Lower leg skin (tissue), 4 donors: ENCODE measurements around the gene POLR2L. TPM values are rescaled to one million over a fixed set of nuclear protein-coding genes. Genes with fewer than 3 reads are reported as not detected.

ENCODE experiments used
- DNase-seq, 2 donors: peaks; one replicate each; pipeline ENCODE4 v3.0.0-alpha.2; 2019; ENCODE audit warnings: low spot score in 2 of 2
- H3K4me3 ChIP-seq: fragments of 200-600 bp; sonication (generic); 2 replicates; pipeline ENCODE4 v1.5.1; 2017; ENCODE audit warnings: mild to moderate bottlenecking, low read depth; ENCODE audit not compliant: poor library complexity, severe bottlenecking
- CTCF ChIP-seq, 3 donors: fragments of 450-650 bp; IDR thresholded peaks; one replicate each; pipeline ENCODE4 v1.5.1; 2016; ENCODE audit warnings: antibody characterized with exemption in 3 of 3, mild to moderate bottlenecking in 3 of 3, moderate library complexity in 2 of 3
- POLR2A ChIP-seq, 2 donors: fragments of 450-650 bp; IDR thresholded peaks; one replicate each; pipeline ENCODE4 v1.6.1; 2016 to 2017; ENCODE audit warnings: antibody characterized with exemption in 2 of 2, mild to moderate bottlenecking in 1 of 2, moderate library complexity in 1 of 2
- WGBS, 2 donors: methylation state at CpG; one replicate each; pipeline ENCODE4 v1.1.5; 2018; 5-methylcytosine and 5-hydroxymethylcytosine counted together
- intact Hi-C: fragments of 100-400 bp; cut with DNase I; formaldehyde crosslinking; loops from one replicate; pipeline ENCODE4 v1.15.0; 2023; ENCODE audit warnings: low total_unique reads
- total RNA-seq, 4 donors: library from RNA; depleted of rRNA; stranded (reverse); fragments of >200 nt; gene quantifications; one replicate each; pipeline ENCODE4 v1.1.0, GENCODE V29; 2016

POLR2L gene
- total RNA-seq, 4 donors from 2014 or later: 39.1 to 61.2 (median 51.4) TPM

DNA sequence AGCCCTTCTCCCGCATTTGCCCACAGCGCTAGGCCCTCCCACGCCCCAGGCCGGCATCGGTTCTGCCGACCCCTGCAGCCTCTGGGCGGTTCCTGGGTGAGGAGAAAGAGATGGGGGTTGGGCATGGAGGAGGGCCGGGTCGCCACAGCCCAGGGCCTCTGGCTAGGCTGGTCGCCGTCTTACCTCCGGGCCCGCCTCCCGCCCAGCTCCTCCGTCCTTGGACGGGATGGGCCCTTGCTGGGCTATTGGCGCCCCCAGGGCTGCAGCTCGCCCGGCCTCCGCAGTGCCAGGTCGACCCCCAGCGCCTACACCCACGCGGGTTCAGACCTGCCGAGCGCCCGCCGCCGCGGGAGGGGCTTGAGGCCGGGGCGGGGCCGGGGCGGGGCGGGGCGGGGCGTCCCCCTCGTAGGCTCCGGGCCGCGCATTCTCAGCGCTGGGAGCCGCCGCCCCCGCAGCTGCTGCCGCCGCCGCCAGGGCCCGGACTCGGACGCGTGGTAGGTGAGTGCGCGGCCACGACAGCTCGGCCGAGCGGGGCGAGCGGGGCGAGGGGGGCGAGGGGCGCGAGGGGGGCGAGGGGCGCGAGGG, 9.7 kb downstream of the POLR2L start, which contains the start of gene CD151:
Gene CD151, plus strand, starts transcription at position 424 of the 585 bp plus-strand sequence. CDS start 3,118 bp downstream, outside the sequence.
- DNase-seq: no peak
- intact Hi-C loops: no loop called here

GRCh38 chr11:831961-832528, 10.3 kb downstream of the POLR2L start:
- no peak for DNase-seq
- no peak overlapping the region for H3K4me3 ChIP-seq
- TF ChIP-seq POLR2A (IDR thresholded peaks at IDR 0.05) (no peak), CTCF (IDR thresholded peaks at IDR 0.05) (no peak)
- 69 to 71% methylated on average over 19 to 23 of the region's 23 CpGs for whole genome bisulfite sequencing, 2 donors
- intact Hi-C loops: no loop called here

More for the DNA sequence above, 9.7 kb downstream of the POLR2L start, which contains the start of gene CD151:
- TF ChIP-seq CTCF (IDR thresholded peaks at IDR 0.05) (no peak), POLR2A (IDR thresholded peaks at IDR 0.05) (no peak)
- H3K4me3 ChIP-seq: peak within 1 kb of the TSS; percentile 55
- 4 to 11% methylated on average over 5 to 12 of the region's 67 CpGs for WGBS, 2 donors

DNA sequence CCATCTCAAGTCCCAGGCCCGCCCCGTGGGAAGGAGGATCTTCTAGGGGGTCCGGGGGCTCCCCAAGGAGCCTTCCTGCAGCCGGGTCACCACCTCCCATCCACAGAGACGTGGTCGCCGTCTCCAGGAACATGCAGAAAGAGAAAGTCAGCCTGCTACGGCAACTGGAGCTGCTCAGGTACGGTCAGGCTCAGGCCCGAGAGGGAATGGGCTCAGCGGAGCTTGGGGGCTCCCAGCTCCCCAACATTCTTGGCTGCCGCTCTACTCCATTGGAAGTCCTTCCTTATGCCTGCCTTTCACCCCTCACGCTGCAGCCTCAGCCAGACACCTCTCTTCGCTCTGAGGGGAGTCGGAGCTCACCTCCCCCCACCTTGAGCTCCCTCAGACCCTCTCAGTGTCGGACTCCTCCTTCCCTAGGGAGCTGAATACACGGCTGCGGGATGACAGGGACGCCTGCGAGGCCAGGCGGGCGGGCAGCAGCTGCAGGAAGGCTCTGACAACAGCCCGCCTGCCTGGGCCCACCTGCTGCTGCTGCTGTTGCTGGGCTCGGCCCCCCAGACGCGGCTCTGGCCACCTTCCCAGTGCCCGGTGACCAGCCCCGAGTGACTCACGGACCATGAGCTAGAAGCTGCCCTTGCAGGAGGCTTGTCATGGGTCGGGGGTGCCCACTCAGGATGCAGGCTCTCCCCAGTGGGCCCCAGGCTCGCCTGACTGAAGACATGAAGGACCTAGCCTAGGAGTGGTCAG, 11.0 kb downstream of the POLR2L start:
- intact Hi-C loops: no loop called here
- TF ChIP-seq CTCF (IDR thresholded peaks at IDR 0.05) (no peak), POLR2A (IDR thresholded peaks at IDR 0.05) (no peak)
- DNase-seq: no peak
- 59 to 61% methylated on average over 20 to 27 of the region's 31 CpGs for WGBS, 2 donors
- no peak overlapping the region for H3K4me3 ChIP-seq

DNA sequence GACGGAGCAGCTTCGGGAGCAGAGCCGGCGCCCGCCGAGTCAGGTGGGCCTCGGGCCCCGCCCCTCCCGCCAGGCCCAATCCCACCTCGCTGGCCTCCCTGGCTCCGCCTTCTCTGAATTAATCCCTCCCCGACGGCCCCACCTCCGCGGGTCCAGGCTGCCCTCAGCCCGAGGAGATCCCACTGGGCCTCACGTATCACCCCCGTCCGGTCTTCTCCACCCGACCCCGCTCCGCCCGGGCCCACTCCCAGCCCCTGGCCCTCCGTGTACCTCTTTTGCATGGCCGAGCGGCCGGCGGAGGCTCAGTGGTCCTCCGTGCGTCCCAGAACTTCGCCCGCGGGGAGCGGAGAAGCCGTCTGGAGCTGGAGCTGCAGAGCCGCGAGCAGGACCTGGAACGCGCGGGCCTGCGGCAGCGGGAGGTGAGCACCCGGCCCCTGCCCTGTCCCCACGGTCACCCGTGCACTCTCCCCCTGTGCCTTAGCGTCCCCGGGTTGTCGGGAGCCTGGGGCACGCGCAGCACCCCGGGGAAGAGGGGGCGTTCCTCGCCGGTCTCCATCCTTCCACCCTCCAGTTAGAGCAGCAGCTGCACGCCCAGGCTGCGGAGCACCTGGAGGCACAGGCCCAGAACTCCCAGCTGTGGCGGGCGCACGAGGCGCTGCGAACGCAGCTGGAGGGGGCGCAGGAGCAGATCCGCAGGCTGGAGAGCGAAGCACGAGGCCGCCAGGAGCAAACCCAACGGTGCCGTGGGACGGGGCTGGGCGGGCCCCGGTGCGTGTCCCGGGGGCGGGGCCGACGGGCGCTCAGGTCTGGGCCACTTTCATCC, 11.8 kb downstream of the POLR2L start:
- H3K4me3 ChIP-seq: no peak overlapping the region
- DNase-seq: no peak
- intact Hi-C loops: no loop called here
- TF ChIP-seq POLR2A (IDR thresholded peaks at IDR 0.05): no peak
- no peak for TF ChIP-seq CTCF (IDR thresholded peaks at IDR 0.05)
- WGBS, 2 donors: 3 to 9% methylated on average over 34 to 60 of the region's 78 CpGs

- no peak for DNase-seq
- no peak overlapping the region for H3K4me3 ChIP-seq
- intact Hi-C loops: no loop called here
- TF ChIP-seq POLR2A (IDR thresholded peaks at IDR 0.05): no peak
- no peak for TF ChIP-seq CTCF (IDR thresholded peaks at IDR 0.05)
- 3 to 7% methylated on average over 26 to 38 of the region's 39 CpGs for WGBS, 2 donors
Observed at GRCh38 chr11:829847-830294, 12.5 kb downstream of the POLR2L start.
